ENCODE data around the gene TEX19.

TEX19 gene

DNA sequence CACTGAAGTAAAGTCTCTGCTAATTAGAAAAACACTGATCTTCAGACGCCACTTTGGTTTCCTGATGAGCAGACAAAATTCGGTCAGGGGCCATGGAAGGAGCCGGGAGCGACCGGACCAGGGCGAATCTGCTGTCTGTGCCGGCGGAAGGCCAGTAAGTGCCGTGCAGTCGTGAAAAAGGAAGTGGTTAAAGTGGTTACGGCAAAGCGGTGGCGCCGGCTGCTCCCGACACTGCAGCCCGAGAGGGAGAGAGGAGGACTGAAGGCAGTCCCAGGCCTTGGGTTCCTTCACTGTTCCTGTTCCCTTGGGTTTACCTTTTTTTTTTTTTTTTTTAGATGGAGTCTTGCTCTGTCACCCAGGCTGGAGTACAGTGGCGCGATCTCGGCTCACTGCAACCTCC is 41.8 kb downstream of the TEX19 start:
- POLR2A ChIA-PET, result no interaction called here
- no peak overlapping the region; the same call in 1 of the 2 replicates for H3K4me3 ChIP-seq (ENCODE audit: low read depth, low read length)
- TF ChIP-seq, protein P1, sequence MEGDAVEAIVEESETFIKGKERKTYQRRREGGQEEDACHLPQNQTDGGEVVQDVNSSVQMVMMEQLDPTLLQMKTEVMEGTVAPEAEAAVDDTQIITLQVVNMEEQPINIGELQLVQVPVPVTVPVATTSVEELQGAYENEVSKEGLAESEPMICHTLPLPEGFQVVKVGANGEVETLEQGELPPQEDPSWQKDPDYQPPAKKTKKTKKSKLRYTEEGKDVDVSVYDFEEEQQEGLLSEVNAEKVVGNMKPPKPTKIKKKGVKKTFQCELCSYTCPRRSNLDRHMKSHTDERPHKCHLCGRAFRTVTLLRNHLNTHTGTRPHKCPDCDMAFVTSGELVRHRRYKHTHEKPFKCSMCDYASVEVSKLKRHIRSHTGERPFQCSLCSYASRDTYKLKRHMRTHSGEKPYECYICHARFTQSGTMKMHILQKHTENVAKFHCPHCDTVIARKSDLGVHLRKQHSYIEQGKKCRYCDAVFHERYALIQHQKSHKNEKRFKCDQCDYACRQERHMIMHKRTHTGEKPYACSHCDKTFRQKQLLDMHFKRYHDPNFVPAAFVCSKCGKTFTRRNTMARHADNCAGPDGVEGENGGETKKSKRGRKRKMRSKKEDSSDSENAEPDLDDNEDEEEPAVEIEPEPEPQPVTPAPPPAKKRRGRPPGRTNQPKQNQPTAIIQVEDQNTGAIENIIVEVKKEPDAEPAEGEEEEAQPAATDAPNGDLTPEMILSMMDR (IDR thresholded peaks at IDR 0.05; ENCODE audit: insufficient read depth, low read length, missing control alignments), result no peak
- CTCF ChIA-PET, result interaction anchor here (1.3 to 2.5 kb wide), 2 partner anchors 35 to 50 kb away, joined by 3 to 25 read pairs; no protein-coding TSS in a partner anchor
- no peak for DNase-seq (ENCODE audit: low read depth, low spot score)

DNA sequence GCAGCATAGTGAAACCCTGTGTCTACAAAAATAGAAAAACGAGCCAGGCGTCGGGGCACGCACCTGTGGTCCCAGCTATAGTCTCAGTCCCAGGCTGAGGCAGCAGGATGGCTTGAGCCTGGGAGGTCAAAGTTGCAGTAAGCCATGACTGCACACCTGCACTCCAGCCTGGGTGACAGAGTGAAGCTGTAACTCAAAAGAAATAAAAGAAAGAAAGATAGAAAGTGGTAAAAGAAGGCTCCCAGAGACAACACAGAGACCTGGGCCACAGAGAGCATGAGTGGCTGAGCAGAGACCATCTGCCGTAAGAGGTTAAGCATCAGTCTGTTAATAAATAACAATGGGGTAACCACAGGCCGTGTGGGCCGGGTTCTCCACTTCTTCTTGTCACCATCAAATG is 43.8 kb downstream of the TEX19 start:
- no peak for DNase-seq (ENCODE audit: low read depth, low spot score)
- POLR2A ChIA-PET, result no interaction called here
- H3K4me3 ChIP-seq (ENCODE audit: low read depth, low read length), result no peak overlapping the region
- TF ChIP-seq, protein P1 (IDR thresholded peaks at IDR 0.05; ENCODE audit: insufficient read depth, low read length, missing control alignments), result no peak
- CTCF ChIA-PET, result interaction anchor here (0.6 to 2.5 kb wide), 3 partner anchors 11 to 52 kb away, joined by 3 to 10 read pairs (median 3); no protein-coding TSS in a partner anchor

DNA sequence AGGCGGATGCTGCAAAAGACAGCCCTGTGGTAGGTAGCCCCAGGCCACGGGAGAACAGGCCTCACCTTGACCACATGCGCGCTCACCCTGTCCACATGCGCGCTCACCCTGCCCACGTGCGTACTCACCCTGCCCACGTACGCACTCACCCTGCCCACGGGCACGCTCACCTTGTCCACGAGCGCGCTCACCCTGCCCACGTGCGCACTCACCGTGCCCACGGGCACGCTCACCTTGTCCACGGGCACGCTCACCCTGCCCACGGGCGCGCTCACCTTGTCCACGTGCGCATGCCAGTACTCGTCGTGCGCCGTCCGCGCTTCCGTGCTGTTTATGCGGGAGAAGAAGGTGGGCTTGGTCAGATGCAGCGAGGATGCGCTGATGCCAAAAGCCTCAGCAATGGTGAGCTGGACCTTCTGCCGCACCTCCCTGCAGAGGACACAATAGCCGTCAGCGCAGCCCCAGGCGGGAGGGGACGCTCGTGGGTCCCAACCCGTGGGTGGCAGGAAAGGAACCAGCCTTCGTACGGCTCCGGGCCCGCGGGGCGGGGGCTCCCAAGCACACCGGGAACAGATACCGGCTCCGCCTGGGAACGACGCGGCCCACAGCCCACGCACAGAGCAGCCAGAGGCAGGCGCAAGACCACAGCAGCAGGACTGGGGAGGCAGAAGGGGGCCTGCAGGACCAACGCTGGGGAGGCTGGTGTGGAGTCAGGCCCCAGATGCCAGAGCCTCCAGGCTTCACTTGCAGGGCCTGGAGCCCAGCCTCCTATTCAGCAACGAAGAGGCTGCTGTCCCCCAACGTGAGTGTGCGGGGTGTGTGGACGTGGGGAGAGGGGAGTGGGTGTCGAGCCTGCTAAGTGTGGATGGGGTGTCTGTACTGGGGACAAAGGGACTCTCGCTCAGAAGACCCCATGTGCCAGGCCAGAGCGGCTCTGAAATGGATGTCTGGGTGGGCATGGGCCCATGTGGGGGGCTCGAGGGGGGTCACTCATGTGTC is 44.9 kb downstream of the TEX19 start:
- ChIA-PET CTCF (interaction anchor here (1.3 to 2.5 kb wide), 2 partner anchors 11 to 53 kb away, joined by 5 to 10 read pairs; no protein-coding TSS in a partner anchor), POLR2A (no interaction called here)
- DNase-seq (ENCODE audit: low read depth, low spot score), result no peak
- H3K4me3 ChIP-seq (ENCODE audit: low read depth, low read length), result no peak overlapping the region
- TF ChIP-seq, protein P1 (IDR thresholded peaks at IDR 0.05; ENCODE audit: insufficient read depth, low read length, missing control alignments), result no peak

DNA sequence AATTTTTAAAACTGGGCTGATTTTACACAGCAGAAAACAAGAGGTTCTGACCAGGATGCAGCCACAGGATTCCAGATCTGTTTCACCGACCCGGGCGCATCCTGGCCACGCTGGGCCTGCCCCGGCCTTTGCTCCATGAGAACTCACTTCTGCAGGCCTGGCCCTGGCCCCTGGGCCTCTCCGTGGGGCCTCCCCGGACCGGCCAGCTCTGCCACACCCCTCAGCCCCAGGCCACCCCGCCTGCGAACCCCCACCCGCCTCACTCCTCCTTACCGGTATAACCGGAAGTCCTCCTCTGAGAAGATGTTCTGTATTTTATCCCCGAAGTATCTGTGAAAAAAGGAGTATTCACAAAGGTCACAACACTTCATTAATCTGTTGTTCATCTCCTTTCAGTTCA is 46.0 kb downstream of the TEX19 start:
- TF ChIP-seq, protein P1 (IDR thresholded peaks at IDR 0.05; ENCODE audit: insufficient read depth, low read length, missing control alignments), result no peak
- no peak for DNase-seq (ENCODE audit: low read depth, low spot score)
- H3K4me3 ChIP-seq (ENCODE audit: low read depth, low read length), result no peak overlapping the region
- ChIA-PET POLR2A (no interaction called here), CTCF (interaction anchor here (1.3 kb wide), 1 partner anchor 10 kb away, joined by 5 read pairs; no protein-coding TSS in a partner anchor)

DNA sequence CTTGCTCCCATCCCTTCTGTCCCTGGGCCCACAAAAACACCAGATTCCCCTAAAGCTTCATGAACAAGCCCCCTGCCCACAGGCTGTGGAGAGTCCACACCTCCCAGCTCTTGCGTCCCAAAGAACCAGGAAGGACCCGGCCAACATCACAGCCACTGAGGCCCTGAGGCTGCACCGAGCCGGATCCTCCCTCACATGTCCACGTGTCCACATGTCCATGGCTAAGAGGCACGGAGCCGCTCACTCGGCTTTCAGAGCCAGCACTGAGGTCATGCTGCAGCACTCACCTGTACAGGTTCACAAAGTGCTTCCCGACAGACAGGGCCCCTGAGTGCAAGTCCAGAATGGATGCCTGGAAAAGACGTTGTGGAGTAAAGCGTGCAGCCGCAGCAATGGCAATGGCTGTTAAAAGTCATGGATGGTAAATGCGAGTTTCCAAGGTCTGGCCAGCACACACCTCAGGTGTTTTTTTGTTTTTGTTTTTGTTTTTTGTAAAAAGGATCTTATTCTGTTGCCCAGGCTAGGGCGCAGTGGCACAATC is 47.2 kb downstream of the TEX19 start:
- H3K4me3 ChIP-seq (ENCODE audit: low read depth, low read length), result no peak overlapping the region
- TF ChIP-seq, protein P1 (IDR thresholded peaks at IDR 0.05; ENCODE audit: insufficient read depth, low read length, missing control alignments), result no peak
- DNase-seq (ENCODE audit: low read depth, low spot score), result no peak
- POLR2A ChIA-PET, result no interaction called here
- CTCF ChIA-PET, result interaction anchor here (2.0 to 3.3 kb wide), 2 partner anchors 11 to 55 kb away, joined by 8 to 12 read pairs; no protein-coding TSS in a partner anchor

DNA sequence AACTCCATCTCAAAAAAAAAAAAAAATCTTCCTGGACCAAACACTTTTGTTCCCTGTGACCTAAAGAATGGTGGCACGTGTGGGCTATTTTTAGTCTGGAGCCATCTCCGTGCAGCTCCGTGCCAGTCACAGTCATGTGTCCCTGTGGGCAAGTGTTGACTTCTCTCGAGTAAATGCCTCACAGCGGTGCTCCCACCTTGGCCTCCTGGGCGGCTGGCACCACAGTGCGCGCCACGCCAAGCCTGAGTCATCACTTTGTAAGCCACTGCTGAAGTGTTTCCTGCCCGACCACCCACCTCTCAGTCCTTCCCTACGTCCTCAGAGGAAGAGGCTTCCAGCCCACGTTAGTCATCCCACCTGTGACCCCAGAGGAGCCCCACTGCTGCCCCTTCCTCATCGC is 48.2 kb downstream of the TEX19 start:
- CTCF ChIA-PET, result interaction anchor here (0.9 to 3.3 kb wide), 3 partner anchors 10 to 56 kb away, joined by 3 to 12 read pairs (median 8); no protein-coding TSS in a partner anchor
- H3K4me3 ChIP-seq (ENCODE audit: low read depth, low read length), result no peak overlapping the region
- no peak for DNase-seq (ENCODE audit: low read depth, low spot score)
- POLR2A ChIA-PET, result no interaction called here
- TF ChIP-seq, protein P1 (IDR thresholded peaks at IDR 0.05; ENCODE audit: insufficient read depth, low read length, missing control alignments), result no peak
